Measurements from ENCODE around the gene ADA.

The ADA gene

GRCh38 chr20:44649976-44650375 is 1.5 kb downstream of the ADA start:
- Histone ChIP-seq H3K27ac (ENCODE audit: low read length) (peak overlapping the region; percentile 97), H3K79me2 (ENCODE audit: insufficient read depth, low read length) (peaks cover 86% of the 10 kb centered on the region), H3K9me3 (ENCODE audit: insufficient read depth, low read length, severe bottlenecking) (no peaks in the 10 kb centered on the region), H4K20me1 (ENCODE audit: insufficient read depth, low read length) (peaks cover 28% of the 10 kb centered on the region), H3K36me3 (ENCODE audit: insufficient read depth, low read length) (peaks cover 47% of the 10 kb centered on the region), H3K4me1 (ENCODE audit: insufficient read depth, low read length) (peaks cover 59% of the 10 kb centered on the region), H2AFZ (ENCODE audit: low read depth, low read length) (no peak overlapping the region), H3K9ac (ENCODE audit: low read depth, low read length) (peak overlapping the region; percentile 90), H3K27me3 (ENCODE audit: insufficient read depth, low read length, poor library complexity) (no peaks in the 10 kb centered on the region), H3K4me2 (ENCODE audit: insufficient read depth, low read length) (peak overlapping the region; percentile 96), H3K4me3 (ENCODE audit: low read depth in 1 of 2, low read length in 2 of 2) (peak overlapping the region; percentile 79 to 92)
- peak; percentile 76 for DNase-seq
- ATAC-seq (ENCODE audit: insufficient read depth, low read depth), result peak; percentile 1; the same call in 1 of the 3 replicates
- no peak for TF ChIP-seq EZH2 (IDR thresholded peaks at IDR 0.05; ENCODE audit: borderline replicate concordance, low read depth, low read length, severe bottlenecking)
- TF ChIP-seq, protein P1, sequence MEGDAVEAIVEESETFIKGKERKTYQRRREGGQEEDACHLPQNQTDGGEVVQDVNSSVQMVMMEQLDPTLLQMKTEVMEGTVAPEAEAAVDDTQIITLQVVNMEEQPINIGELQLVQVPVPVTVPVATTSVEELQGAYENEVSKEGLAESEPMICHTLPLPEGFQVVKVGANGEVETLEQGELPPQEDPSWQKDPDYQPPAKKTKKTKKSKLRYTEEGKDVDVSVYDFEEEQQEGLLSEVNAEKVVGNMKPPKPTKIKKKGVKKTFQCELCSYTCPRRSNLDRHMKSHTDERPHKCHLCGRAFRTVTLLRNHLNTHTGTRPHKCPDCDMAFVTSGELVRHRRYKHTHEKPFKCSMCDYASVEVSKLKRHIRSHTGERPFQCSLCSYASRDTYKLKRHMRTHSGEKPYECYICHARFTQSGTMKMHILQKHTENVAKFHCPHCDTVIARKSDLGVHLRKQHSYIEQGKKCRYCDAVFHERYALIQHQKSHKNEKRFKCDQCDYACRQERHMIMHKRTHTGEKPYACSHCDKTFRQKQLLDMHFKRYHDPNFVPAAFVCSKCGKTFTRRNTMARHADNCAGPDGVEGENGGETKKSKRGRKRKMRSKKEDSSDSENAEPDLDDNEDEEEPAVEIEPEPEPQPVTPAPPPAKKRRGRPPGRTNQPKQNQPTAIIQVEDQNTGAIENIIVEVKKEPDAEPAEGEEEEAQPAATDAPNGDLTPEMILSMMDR (IDR thresholded peaks at IDR 0.05; ENCODE audit: borderline replicate concordance, extremely low read depth, low read length, poor library complexity, severe bottlenecking), result no peak

DNA sequence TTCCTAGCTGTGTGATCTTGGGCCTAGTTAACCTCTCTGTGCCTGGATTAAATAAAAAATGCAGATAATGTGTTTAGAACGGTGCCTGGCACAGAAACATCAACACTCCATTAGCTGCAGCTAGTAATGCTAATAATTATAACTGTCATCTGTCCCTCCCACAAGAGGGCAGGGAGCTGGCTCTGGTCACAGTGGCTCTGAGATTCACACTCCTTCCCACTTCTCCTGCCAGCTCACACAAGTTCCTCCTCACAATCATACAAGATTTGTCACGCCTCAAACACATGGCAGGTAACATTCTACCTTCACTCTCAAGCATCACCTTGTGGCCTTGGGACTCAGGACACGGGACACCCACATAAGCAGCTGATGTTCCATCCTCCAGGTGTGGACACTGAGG is 2.4 kb downstream of the ADA start:
- Histone ChIP-seq H3K4me2 (ENCODE audit: insufficient read depth, low read length) (peak overlapping the region; percentile 96), H4K20me1 (ENCODE audit: insufficient read depth, low read length) (peaks cover 36% of the 10 kb centered on the region), H3K9ac (ENCODE audit: low read depth, low read length) (peak overlapping the region; percentile 90), H3K4me1 (ENCODE audit: insufficient read depth, low read length) (peaks cover 67% of the 10 kb centered on the region), H3K4me3 (ENCODE audit: low read depth in 1 of 2, low read length in 2 of 2) (peak overlapping the region; percentile 79 to 92), H3K36me3 (ENCODE audit: insufficient read depth, low read length) (peaks cover 55% of the 10 kb centered on the region), H2AFZ (ENCODE audit: low read depth, low read length) (no peak overlapping the region), H3K9me3 (ENCODE audit: insufficient read depth, low read length, severe bottlenecking) (no peaks in the 10 kb centered on the region), H3K27ac (ENCODE audit: low read length) (peak overlapping the region; percentile 97), H3K27me3 (ENCODE audit: insufficient read depth, low read length, poor library complexity) (no peaks in the 10 kb centered on the region), H3K79me2 (ENCODE audit: insufficient read depth, low read length) (peaks cover 91% of the 10 kb centered on the region)
- TF ChIP-seq, protein P1 (IDR thresholded peaks at IDR 0.05; ENCODE audit: borderline replicate concordance, extremely low read depth, low read length, poor library complexity, severe bottlenecking), result no peak
- TF ChIP-seq EZH2 (IDR thresholded peaks at IDR 0.05; ENCODE audit: borderline replicate concordance, low read depth, low read length, severe bottlenecking), result no peak
- DNase-seq, result no peak
- no peak for ATAC-seq (ENCODE audit: insufficient read depth, low read depth)

- Histone ChIP-seq H3K9ac (ENCODE audit: low read depth, low read length) (peak overlapping the region; percentile 90), H3K27ac (ENCODE audit: low read length) (peak overlapping the region; percentile 97), H3K4me2 (ENCODE audit: insufficient read depth, low read length) (peak overlapping the region; percentile 96), H4K20me1 (ENCODE audit: insufficient read depth, low read length) (peaks cover 41% of the 10 kb centered on the region), H2AFZ (ENCODE audit: low read depth, low read length) (no peak overlapping the region), H3K4me1 (ENCODE audit: insufficient read depth, low read length) (peaks cover 69% of the 10 kb centered on the region), H3K9me3 (ENCODE audit: insufficient read depth, low read length, severe bottlenecking) (no peaks in the 10 kb centered on the region), H3K79me2 (ENCODE audit: insufficient read depth, low read length) (peaks cover 94% of the 10 kb centered on the region), H3K27me3 (ENCODE audit: insufficient read depth, low read length, poor library complexity) (no peaks in the 10 kb centered on the region), H3K36me3 (ENCODE audit: insufficient read depth, low read length) (peaks cover 61% of the 10 kb centered on the region), H3K4me3 (ENCODE audit: low read depth in 1 of 2, low read length in 2 of 2) (peak overlapping the region; percentile 79 to 92)
- TF ChIP-seq, protein P1 (IDR thresholded peaks at IDR 0.05; ENCODE audit: borderline replicate concordance, extremely low read depth, low read length, poor library complexity, severe bottlenecking), result peak; percentile 58
- TF ChIP-seq EZH2 (IDR thresholded peaks at IDR 0.05; ENCODE audit: borderline replicate concordance, low read depth, low read length, severe bottlenecking), result no peak
- ATAC-seq (ENCODE audit: insufficient read depth, low read depth) (no peak), DNase-seq (peak; percentile 70)
These were observed 2.9 kb downstream of the ADA start for GRCh38 chr20:44648579-44648978.
